CD4-positive, alpha-beta T cell treated with Interleukin-21 for 1 hour (primary cell): Measurements from ENCODE around the gene ASTN1.

Experiments used
- DNase-seq: peaks from one replicate; pipeline ENCODE4 v3.0.0-alpha.2; 2020

Gene ASTN1

DNA sequence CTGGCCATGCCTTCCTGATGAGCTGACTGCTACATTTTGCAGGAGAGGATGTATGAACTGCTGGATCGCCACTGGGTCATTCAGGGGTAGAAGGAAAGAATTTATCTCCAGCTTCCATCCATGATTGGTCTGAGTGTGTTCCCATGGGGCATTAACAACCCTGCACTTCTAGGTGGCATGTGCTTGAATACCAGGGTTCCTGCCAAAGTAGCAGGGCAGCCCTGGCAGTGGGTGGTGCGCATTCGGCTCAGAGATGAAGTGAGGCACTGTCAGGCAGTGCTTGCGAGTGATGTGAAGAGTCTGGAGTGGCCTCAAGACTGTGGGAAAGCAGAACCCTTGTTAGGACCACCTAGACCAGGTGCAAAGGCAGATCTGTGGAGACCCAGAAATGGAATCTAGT is 294.9 kb downstream of the ASTN1 start:
- no peak for DNase-seq

DNA sequence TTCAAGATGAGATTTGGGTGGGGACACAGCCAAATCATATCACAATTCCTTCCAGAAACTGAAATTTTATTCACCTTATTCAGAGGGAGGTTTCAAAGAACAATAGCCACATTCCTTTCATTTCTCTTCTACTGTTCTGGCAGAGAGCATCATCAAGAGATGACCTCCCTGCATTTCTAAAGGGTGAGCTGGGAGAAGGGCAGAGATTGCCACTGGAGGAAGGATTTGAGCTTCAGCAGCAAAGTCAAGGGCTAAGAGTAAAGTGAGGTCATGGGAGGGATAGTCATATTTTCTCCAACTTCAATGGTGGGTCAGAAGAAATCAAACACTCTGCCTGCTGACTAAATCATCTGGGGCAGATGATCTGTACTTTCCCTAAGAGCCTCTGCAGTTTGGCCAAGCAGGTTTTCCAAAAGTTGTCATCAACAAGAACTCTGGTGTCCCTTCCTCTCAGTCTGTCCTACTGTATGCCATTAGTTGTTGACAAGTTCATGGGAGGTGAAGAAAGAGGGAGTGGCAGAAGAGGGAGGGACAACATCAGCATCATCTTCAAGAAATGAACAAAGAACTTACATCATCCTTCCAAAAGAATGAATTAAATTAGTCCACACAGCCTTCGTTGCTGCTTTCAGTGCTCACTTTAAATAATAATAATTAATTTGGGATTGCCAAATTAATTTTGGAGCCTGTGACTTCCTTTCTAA is 298.3 kb downstream of the ASTN1 start:
- DNase-seq = no peak

DNA sequence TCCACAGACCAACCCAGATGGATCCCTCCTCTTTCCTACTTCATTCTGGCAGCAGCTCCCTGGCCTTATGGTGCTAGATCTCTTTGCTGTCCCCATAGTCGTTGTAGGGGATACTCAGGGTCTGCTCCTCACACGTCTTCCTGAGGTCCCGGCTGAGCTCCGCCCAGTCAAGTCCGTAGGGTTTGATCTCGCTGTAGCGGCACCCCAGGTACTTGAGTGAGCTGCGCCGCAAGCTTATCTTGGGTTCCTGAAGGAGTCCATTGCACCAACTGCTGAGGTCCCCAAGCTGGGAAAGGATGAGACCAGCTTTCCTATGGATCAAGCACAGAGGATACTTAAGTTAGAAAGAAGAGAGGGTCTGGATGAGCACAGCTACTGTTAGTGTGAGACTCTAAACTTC is 300.3 kb downstream of the ASTN1 start:
- no peak for DNase-seq

DNA sequence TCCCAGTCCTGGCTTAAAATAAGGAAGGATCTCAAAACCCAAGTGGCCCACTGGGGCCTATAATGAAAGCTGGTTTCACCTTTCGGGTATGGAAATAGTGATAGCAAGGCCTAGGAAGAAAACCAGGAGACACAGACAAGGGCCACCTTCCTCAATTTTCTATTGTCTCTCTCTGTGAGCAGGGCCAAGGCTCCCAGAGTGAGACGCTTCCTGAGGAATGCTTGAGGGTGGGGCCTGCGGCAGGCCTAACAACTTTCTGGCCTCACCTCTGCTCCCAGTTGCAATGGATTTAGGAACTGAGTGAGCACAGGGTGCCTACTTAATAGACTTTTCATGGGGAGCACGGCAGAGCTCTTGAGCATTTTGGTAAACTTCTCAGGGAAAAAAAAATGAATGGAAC is 300.9 kb downstream of the ASTN1 start:
- no peak for DNase-seq

DNA sequence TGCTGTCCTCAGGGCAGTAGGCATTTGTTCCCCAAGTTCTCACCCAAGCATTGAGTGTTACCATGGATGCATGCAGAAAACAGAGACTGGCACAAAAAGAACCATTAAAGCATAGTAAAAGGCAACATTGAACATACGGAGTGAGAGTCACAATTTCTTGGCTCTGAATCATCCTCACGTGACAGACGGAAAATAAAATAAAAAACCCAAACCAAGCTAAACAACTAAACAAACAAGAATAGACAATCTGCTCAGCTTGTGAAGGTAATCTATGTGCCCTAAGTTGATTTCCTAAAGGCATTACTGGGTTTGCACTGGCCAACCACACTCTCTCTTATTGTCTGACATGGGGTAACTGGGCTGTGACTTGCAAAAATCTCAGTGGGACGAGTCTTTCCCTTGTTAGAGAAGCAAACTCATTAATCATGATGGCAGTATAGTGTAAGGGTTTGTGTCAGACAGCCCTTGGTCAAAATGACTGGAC is 306.0 kb downstream of the ASTN1 start:
- DNase-seq = no peak

DNA sequence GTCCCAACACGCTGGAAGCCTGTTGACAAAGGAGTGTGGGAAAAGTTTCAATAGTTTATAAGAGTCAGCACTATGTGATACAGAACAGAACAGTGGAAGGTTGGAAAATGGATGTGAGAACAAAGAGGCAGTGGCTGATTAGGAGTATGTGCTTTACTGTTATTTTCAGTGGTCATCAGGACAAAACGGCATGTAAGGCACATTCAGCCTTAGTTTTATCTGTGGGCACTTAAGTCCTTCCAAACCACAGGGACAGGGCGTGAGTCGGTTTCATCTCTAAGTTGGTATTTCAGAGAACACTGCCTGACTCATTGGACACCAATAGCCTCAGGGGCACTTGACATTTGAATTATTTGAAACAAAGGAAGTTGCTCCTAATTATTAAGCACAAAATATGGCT is 306.9 kb downstream of the ASTN1 start:
- no peak for DNase-seq

DNA sequence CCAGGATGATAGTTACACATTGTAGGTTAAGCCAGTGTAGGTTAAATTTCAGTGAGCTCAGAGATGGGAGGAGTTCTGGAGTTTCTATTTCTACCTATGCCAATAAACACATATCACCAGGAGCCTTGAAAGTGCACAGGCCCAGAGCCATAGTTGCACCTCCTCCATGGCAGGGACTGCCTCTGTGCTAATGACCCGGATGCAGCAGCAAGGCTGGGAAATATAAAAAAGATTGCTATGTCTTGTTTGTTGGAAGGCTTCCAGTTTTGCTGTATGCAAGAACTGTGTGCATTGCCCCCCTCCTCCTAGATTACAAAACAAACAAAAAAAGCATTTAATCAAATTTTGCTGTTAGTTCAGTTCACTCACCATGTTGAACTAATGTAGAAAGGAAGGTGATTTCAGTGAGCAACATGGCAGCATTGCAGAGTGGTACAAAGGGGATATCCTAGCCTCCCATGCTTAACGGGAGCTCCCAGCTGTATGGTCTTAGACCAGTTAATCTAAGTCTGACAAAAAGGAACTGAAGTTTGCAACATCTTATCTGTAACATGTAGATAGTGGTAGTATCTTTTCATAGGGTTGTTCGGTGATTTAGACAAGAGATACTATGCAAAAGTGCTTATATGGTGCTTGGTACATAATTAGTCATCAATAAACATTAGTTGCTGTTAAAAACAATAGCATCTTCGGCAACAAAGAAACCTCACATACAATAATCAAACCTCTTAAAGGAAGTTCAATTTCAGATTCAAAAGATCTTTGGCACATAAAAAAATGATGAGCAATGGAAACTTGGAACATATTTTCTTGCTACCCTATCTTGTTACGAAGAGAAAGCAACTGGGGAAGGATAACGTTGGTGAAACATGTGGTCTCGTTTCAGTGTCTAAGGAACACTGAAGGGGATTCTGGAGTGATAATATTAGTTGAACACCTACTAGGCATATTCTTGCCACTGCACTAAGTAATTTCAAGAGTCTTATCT is 309.5 kb downstream of the ASTN1 start:
- no peak for DNase-seq

DNA sequence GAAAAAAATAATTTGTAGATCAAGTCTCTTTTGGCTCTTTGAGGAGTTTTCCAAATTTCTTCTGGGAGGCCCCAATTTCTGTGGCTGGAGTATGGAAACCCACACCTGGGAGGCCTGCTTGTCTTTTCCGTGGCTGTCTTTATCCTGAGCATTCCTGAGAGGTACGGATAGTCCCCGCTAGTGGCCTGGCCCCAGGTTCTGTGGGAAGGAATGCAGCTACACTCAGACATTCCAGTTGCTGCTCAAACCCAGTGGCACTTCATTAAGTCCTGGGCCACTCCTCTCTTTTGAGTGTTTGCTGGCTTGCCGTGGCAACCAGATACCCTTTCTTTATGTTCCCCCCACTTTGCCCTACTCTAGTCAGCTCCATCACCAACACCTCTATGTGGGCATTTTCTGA is 310.4 kb downstream of the ASTN1 start:
- no peak for DNase-seq

DNA sequence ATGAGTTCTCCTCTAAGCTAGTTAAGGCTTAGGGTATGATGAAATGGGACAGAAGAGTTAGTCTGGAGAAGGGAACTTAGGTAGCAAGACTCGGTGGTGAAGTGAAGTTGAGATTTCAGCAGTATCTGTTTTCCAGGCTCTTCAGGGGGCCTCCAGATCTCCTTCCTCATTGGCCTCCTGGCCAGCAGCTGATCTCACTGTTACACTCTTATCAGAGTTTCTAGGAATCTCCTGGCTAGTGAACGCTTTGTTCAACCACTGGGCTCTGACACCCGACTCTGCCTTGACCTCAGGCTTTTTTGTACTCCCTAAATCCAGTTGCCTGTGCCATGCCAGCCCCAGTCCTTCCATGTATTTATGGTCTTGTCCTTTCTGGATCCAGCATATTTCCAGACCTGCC is 311.0 kb downstream of the ASTN1 start:
- no peak for DNase-seq

DNA sequence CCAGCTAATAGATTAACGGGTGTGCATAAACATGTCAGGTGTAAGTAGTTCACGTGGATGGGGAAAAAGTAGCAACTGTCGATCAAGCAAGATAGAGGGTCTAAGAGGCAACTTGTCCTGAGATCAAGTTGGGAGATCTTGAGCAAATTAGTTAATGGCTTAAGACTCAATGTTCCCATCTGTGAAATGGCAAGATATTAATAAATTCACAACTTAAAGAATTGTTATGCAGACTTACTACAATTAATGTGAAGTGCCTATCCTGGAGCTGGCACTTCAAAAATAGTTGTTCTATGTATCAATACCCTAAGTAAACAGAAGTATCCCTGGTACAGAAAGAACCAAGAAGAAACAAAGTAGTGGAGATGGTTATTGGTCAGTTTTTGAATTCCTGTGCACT is 312.4 kb downstream of the ASTN1 start:
- no peak for DNase-seq

DNA sequence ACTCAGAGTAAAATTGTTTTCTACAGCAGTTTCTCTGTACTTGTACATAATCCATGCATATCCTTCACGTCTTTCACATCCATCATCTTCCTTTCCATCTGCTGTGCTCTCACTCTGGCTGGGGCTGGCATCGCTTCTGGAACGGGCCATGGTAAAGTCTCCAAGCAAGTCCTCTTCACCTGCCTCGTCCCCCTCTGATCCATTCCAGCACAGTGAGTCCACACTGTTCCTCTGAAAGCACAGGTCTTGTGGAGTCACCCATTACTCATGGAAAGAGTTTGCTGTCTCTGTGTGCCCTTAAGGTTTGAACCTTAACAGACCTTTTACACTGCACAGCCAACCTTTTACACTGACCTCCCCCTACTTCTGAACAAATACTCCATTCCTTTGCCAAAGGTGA is 313.6 kb downstream of the ASTN1 start:
- no peak for DNase-seq

DNA sequence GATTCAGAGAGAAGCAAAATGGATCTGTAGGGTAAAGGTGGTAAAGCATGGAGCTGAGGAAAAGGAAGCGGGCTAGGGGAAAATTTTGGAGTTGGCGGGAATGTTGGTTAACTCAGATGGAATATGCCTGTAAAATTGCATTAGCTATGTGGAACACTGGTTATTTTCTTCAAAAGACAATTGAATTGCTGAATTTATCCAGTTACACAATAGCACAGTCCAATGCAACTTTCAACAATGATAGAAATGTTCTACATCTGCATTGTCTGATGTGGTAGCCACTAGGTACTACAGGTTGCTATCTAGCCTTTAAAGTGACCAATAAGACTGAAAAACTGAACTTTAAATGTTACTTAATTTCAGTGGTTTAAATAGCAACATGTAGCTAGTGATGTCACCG is 315.2 kb downstream of the ASTN1 start:
- no peak for DNase-seq

DNA sequence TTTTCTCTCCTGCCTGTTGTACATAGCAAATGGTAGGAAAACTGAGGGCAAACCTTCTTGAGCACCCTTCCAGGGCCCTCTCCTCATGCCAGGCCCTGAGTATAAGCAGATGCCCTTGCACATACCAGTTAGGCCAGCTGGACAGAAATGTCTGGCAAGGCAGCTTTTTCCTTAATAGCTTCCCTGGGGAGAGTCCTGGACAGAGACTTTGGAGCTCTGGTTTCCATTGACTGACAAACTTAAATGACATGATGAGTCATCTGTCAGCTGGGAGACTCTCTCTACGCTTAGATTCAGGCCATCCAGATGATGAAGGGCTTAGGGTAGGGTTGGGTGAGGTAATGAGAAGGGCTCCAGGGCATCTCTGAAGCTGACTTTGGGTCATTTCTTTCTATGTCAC is 317.5 kb downstream of the ASTN1 start:
- DNase-seq = no peak

DNA sequence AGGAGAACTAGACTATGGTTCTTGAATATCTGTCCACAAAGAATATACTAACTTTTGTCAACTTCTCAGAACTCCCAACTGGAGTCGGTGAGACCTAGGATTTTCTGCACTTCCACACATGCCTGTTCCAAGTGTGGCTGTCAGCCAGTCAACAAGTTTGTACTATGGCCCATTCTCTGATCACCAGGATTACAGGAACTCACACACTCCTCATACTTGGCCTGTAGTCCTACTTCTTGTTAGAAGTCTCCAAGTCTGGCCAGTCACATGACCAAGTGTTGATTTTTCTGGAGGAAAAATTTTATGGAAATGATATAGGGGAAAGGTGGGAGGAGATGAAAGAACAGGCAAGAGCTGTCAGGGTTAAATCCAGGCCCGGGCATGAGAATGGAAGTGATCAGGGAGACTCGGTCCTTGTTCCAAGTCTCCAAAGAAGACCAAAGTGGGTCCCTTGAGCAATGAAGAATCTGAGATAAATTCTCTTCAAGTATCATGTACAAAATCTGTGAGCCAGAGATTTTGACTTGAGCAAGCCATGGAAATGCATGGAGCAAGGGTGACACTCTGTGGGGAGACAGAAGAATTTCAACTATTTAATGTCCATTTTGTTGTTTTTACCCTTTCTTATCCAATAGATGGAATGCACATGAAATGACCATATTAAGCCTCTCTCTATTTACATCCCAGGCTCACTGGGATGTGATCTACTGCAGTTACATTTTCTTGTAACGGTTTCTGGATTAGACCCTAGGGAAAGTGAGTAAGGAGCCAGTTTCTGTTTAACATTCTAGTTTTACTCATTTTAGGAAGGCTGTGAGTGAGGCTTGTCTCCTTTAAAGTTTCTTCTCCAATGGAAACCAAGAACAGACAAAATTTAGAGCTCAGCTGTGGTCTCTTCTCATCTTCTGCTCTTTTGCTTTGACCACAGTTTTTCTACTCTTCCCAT is 320.9 kb downstream of the ASTN1 start:
- no peak for DNase-seq

DNA sequence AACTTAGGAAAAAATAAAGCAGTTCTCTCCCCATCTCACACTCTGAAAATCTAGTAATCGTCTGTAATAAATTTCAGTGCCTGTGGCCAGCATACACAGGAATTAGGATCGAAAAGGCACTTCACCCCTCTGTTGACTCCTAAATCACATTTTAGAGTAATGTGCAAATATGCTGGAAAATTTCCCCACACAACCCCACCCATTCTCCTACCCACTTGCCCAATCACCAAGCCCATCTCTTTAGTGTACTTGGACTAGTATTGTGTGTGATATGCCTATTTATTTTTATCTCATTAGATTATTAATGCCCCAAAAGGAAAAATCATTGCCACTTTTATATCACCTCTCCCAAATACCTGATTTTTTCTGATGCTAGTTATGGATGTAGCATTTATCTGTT is 323.3 kb downstream of the ASTN1 start:
- no peak for DNase-seq

DNA sequence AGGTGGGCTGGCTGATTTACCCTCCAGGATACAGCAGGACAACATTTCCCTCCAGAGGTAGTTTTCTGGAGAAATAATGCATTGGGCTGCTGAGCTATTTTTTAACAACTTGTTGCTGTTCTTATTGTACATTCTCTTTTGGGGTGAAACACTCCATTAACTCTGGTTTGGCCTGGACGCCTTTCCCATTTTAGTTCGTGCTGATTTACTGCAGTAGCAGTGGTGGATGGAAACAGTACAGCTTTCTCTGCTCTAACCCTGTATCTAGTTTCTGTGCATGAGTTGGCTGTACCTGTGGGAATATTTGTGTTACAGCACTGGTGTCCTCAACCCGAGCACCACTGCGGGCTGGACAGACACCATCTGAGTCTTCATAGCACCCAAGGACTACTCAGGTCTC is 325.3 kb downstream of the ASTN1 start:
- DNase-seq = no peak

DNA sequence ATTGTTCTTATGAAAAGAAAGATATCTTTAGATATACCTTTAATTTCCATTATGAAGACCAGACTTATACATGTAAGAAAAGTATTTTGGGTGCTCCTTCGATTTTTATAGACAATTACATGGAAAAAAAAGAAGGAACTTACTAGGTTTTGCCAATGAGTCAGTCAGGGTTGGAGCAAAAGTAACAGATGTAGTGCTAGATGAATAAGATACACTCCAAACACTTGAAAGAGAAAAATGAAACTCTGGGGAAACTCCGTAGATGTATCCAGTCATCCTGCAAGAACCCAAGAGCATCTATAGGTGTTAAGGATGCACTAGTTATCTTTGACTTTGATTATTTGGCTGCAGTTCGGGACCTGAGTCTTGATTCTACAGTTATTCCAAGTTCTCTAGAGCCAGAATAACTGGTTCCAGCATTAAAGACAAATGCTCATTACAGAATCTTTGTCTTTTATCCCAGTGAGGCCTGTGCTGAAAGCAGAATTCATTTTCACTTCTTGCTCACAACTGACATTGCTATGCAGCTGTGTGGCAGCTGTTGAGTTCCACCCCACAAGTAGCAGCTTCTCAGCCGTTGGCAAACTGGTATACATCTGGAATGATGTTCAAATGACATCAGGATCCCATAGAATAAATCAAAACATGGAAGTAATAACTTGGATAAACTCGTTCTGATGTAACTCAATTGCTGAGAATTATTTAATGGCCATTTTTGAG is 326.1 kb downstream of the ASTN1 start:
- DNase-seq = no peak

DNA sequence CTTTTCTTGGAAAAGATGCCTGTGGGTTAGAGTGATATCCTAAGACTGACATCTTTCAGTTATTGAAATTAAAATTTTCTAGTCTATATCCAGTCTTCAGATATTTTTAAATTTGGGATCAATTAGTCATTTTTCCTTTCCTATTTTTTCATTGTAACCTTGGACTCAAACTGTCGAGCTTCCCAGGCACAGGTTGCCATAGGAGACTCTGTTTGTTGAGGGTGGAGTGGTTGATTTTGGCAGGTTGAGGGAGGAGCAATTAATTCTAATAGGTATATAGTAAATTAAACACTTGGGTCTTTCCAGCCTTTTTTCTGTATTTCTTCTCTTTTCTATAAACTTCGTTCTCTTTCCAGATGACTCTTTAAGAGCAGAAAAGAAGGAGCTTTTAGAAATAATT is 326.8 kb downstream of the ASTN1 start:
- no peak for DNase-seq

DNA sequence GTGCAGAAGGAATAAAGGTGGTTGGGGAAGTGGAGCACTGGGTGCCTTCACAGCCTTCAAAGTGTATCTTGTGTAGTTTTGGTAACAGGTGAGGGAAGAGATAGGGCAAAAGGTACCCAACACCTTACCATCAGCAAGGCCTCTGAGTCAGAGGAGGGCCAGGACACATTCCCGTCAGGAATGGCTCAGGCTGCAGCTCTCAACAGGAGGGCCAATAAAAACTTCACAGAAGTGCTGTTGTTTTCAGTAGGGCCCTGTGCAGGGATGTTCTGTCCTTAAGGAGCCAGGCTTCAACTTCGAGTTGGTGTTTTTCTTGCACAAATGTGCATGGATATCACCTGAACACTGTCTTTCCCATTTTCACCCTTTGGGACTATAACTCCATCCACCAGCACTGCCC is 333.4 kb downstream of the ASTN1 start:
- no peak for DNase-seq

DNA sequence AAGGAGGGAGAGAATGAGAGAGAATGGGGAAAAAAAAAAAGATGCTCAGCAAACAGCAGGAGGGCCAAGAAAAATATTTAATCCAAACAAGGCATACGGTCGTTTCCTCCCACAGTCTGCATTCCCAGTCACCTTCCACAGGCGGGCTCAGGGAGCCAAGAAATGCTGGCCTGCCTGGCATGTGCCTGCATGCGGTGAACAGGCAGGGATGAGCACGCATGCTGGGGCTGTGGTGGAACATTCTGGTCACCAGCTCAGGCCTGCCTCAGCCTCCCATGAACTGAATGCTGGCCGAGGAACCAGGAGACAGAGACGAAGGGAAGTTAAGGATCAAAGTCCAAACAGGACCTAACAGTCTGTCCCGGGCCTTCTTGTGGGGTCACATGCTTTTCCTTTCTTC is 335.3 kb downstream of the ASTN1 start:
- DNase-seq = no peak

DNA sequence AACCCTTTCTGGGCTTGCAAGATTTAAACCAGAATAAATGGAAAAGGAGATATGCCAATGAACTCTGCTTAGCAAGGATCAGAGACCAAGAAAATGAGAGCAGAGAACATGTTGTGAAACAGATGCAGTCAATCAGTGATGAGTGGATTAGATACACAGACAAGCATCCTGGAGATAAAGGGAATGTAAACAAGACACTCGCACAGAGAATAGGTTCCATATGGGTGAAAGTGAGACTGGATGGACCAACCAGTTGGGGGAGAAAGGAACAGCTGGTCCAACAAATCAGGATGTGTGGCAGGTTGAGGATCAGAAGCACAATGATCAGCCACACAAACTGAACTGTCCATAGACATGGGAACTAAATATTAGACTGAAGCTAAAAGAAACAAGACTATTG is 338.2 kb downstream of the ASTN1 start:
- DNase-seq = no peak

DNA sequence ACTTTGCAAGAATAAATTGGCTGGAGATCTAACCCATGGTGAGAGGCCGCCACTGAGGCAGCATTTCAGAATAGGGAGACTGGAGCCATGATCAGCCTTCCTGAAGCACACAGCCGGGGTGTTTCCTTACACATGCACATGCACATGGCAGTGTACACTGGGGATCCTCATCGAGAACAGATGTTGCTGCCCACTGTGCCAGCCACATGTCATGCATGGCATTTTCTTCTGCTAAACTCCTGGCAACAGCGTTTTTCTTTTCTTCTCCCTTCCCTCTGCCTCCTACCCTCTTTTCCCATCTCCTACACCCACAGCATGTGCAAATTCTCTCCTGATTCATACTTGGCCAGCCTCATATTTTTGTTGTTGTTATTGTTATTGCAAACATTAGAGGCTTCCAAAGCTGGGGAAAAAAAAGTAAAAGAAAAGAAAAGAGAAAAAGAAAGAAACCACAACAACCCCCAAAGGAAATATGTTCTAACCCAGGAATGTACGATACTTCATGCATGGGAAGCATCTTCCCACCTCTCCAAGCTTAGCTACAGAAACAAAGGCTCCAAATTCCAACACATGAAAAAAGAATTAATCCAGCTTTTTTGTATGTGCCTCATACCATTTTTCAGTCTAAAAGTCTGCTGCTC is 344.0 kb downstream of the ASTN1 start:
- DNase-seq = no peak
